Cortex of kidney (tissue), 1 donor: Measurements from ENCODE around the gene ACSL1.
"Not testable (repeated sequence)": the region's sequence is repeated elsewhere in the genome, so short reads cannot be mapped to it uniquely, and the experiment has no call there.

ENCODE experiments used
- DNase-seq: peaks from one replicate; lab custom pipeline; 2025; lab: John Stamatoyannopoulos, UW

The ACSL1 gene

GRCh38 chr4:184787766-184788503 is 37.8 kb downstream of the ACSL1 start:
- DNase-seq = no peak

- DNase-seq = no peak
These were observed 40.0 kb downstream of the ACSL1 start for GRCh38 chr4:184785813-184786212.

- no peak for DNase-seq
These were observed 41.0 kb downstream of the ACSL1 start for GRCh38 chr4:184784628-184785257.

- no peak for DNase-seq
These were observed 42.9 kb downstream of the ACSL1 start for GRCh38 chr4:184782731-184783373.

- not testable (repeated sequence) for DNase-seq
These were observed 46.6 kb downstream of the ACSL1 start for GRCh38 chr4:184779160-184779559.

GRCh38 chr4:184778325-184778724 is 47.4 kb downstream of the ACSL1 start:
- no peak for DNase-seq

GRCh38 chr4:184776821-184777220 is 48.9 kb downstream of the ACSL1 start:
- DNase-seq = no peak

- DNase-seq = no peak
These were observed 49.8 kb downstream of the ACSL1 start for GRCh38 chr4:184775854-184776555.

GRCh38 chr4:184774152-184774551 is 51.6 kb downstream of the ACSL1 start:
- no peak for DNase-seq

GRCh38 chr4:184771416-184771815 is 54.4 kb downstream of the ACSL1 start:
- no peak for DNase-seq

GRCh38 chr4:184769141-184769765 is 56.5 kb downstream of the ACSL1 start:
- DNase-seq = no peak

- no peak for DNase-seq
These were observed 57.5 kb downstream of the ACSL1 start for GRCh38 chr4:184768296-184768695.

- DNase-seq = no peak
These were observed 59.3 kb downstream of the ACSL1 start for GRCh38 chr4:184766446-184766845.

GRCh38 chr4:184765473-184766340 is 60.1 kb downstream of the ACSL1 start:
- DNase-seq = no peak

- no peak for DNase-seq
These were observed 61.2 kb downstream of the ACSL1 start for GRCh38 chr4:184764601-184765000.

GRCh38 chr4:184763150-184763780 is 62.5 kb downstream of the ACSL1 start:
- DNase-seq = no peak

- DNase-seq = no peak
These were observed 63.7 kb downstream of the ACSL1 start for GRCh38 chr4:184762100-184762499.

- DNase-seq = no peak
These were observed 65.1 kb downstream of the ACSL1 start for GRCh38 chr4:184760681-184761080.

GRCh38 chr4:184757810-184758209 is 68.0 kb downstream of the ACSL1 start:
- DNase-seq = no peak

GRCh38 chr4:184756399-184756798 is 69.4 kb downstream of the ACSL1 start:
- no peak for DNase-seq

- no peak for DNase-seq
These were observed 70.5 kb downstream of the ACSL1 start for GRCh38 chr4:184755278-184755677.
